Mesendoderm (in vitro differentiated cells): Measurements from ENCODE around the gene NFXL1.

ENCODE experiments used
- DNase-seq: peaks from one replicate; pipeline ENCODE4 v3.0.0; 2013
- H2AK5ac ChIP-seq: 2 replicates; pipeline ENCODE4 v1.6.1; 2013; ENCODE audit warnings: low read length, inconsistent platforms
- H2BK120ac ChIP-seq: 2 replicates; pipeline ENCODE4 v1.6.1; 2013; ENCODE audit warnings: low read depth, mild to moderate bottlenecking, low read length, moderate library complexity, mixed read lengths
- H2BK15ac ChIP-seq: replicated peaks from 2 replicates; pipeline ENCODE4 v1.6.1; 2013; ENCODE audit warnings: low read depth, mild to moderate bottlenecking, moderate library complexity
- H2BK5ac ChIP-seq: 2 replicates; pipeline ENCODE4 v1.6.1; 2013; ENCODE audit warnings: low read length, inconsistent platforms
- H3K18ac ChIP-seq: 2 replicates; pipeline ENCODE4 v1.6.1; 2013; ENCODE audit warnings: mild to moderate bottlenecking, low read length, mixed read lengths
- H3K23ac ChIP-seq: one replicate; pipeline ENCODE4 v1.6.1; 2013; ENCODE audit warnings: low read length
- H3K27ac ChIP-seq: 2 replicates; pipeline ENCODE4 v1.5.1; 2013; ENCODE audit warnings: low read depth, mild to moderate bottlenecking, inconsistent platforms, low read length, moderate library complexity
- H3K27me3 ChIP-seq: 2 replicates; pipeline ENCODE4 v1.6.1; 2013; ENCODE audit warnings: low read length, control low read depth, mild to moderate bottlenecking, inconsistent platforms; ENCODE audit not compliant: insufficient read depth, poor library complexity
- H3K36me3 ChIP-seq: 2 replicates; pipeline ENCODE4 v1.6.1; 2013; ENCODE audit warnings: low read length, inconsistent platforms; ENCODE audit not compliant: control insufficient read depth, insufficient read depth
- H3K4ac ChIP-seq: one replicate; pipeline ENCODE4 v1.6.1; 2013; ENCODE audit warnings: low read depth, mild to moderate bottlenecking, low read length, moderate library complexity
- H3K4me1 ChIP-seq: 2 replicates; pipeline ENCODE4 v1.6.1; 2013; ENCODE audit warnings: low read depth, low read length, inconsistent platforms; ENCODE audit not compliant: control insufficient read depth
- H3K4me2 ChIP-seq: 2 replicates; pipeline ENCODE4 v1.6.1; 2013; ENCODE audit warnings: low read length
- H3K4me3 ChIP-seq: 2 replicates; pipeline ENCODE4 v1.5.1; 2013; ENCODE audit warnings: mild to moderate bottlenecking, low read length
- H3K56ac ChIP-seq: one replicate; pipeline ENCODE4 v1.6.1; 2013; ENCODE audit warnings: low read length
- H3K79me1 ChIP-seq: 2 replicates; pipeline ENCODE4 v1.6.1; 2013; ENCODE audit warnings: low read length, inconsistent platforms
- H3K79me2 ChIP-seq: 2 replicates; pipeline ENCODE4 v1.6.1; 2013; ENCODE audit warnings: mild to moderate bottlenecking, low read length; ENCODE audit not compliant: control insufficient read depth, insufficient read depth
- H3K9ac ChIP-seq: 2 replicates; pipeline ENCODE4 v1.6.1; 2013; ENCODE audit warnings: low read length, inconsistent platforms
- H4K5ac ChIP-seq: one replicate; pipeline ENCODE4 v1.6.1; 2013; ENCODE audit warnings: low read length
- H4K8ac ChIP-seq: one replicate; pipeline ENCODE4 v1.6.1; 2013; ENCODE audit warnings: low read depth, mild to moderate bottlenecking, control low read depth, low read length, moderate library complexity
- WGBS: extraction: QIAGEN DNeasy Blood & Tissue Kit; methylation state at CpG from one replicate; pipeline ENCODE4 v1.1.7; 2013; ENCODE audit warnings: low lambda C conversion rate, missing lambda C conversion rate; ENCODE audit not compliant: insufficient coverage; ENCODE audit errors: extremely low coverage; 5-methylcytosine and 5-hydroxymethylcytosine counted together

The NFXL1 gene

DNA sequence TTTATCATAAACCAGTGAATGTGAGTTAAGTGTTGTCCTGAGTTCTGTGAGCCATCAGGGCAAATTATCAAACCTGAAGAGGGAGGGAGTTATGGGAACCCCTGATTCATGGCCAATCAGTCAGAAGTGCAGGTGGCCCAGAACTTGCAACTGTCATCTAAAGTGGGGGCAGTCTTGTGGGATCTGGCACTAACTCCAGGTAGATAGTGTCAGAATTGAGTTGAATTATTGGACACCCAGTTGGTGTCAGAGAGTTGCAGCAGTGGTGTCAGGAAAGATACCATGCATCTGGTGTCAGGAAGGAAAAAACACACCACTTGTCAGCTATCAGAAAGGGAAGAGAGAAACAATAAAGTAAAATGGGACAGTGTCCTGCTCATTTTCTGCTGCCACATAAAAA is 84.9 kb downstream of the NFXL1 start:
- no peaks in the 10 kb centered on the region for H3K79me1 ChIP-seq
- no peak overlapping the region for H3K18ac ChIP-seq
- no peak overlapping the region for H2BK15ac ChIP-seq
- no peak overlapping the region for H4K8ac ChIP-seq
- H3K56ac ChIP-seq = no peak overlapping the region
- no peak overlapping the region for H3K4me3 ChIP-seq
- no peaks in the 10 kb centered on the region for H3K27me3 ChIP-seq
- H3K23ac ChIP-seq = no peak overlapping the region
- H2AK5ac ChIP-seq = no peak overlapping the region
- no peaks in the 10 kb centered on the region for H3K79me2 ChIP-seq
- H2BK5ac ChIP-seq = no peak overlapping the region
- peaks cover 3% of the 10 kb centered on the region for H3K4me1 ChIP-seq
- H3K36me3 ChIP-seq = no peaks in the 10 kb centered on the region
- no peak overlapping the region for H4K5ac ChIP-seq
- no peak overlapping the region for H3K4ac ChIP-seq
- no peak overlapping the region for H3K9ac ChIP-seq
- no peak overlapping the region for H2BK120ac ChIP-seq
- no peak for DNase-seq
- no peak overlapping the region for H3K4me2 ChIP-seq
- no peak overlapping the region for H3K27ac ChIP-seq

DNA sequence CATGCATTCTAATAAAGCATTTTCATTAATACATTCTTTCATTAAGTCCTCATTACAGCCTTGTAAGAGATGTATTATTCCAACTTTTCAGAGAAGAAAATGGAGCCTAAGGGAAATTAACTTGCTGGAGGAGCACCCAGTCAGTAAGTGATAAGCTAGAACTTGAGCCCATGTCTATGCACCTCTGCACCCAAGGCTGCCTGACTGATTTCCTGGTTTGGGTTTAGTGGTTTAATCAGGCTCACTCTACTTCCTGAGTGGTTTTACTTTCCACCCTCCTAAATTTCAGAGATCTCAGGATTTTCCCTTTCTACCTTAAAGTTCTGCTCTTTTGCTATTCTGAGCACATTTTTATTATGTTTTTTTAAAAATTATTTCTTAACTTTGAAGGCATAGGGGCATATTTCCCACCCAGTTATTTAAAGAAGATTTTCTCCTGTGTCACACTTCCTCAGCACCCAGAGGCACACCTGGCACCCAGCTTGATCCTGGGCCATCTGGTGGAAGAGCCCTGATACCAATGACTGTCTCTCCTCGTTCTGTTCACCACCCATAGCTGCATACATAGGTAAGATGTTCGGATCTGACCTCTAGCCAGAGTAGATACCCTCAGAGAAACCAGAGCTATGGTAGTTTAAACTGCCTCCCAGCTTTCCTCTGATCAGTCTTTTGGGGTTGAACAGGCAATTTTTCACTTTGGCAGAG is 86.9 kb downstream of the NFXL1 start:
- WGBS = no CpG with 5 or more reads among the region's 2 CpGs

DNA sequence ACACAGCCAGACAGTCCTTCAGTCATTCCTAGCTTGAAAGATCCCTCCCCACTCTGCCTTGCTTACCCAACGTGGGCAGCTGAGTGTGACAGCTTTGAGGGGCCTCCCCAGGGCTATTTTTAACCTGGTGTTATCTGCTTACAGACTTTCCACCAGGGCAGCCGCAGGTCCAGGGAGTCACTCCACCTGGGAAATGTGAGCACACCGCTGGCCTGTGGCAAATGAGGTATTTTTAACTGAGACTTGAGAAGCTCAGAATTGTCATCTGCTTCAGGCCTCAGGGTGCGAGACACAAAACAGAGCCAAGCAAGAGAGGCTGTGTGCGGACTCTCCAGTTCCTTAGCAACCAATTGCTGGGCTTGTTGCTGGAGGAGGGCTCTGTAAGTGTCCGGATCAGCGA is 89.5 kb downstream of the NFXL1 start:
- Histone ChIP-seq H3K79me2 (no peaks in the 10 kb centered on the region), H3K4me1 (peaks cover 3% of the 10 kb centered on the region), H2BK15ac (no peak overlapping the region), H3K36me3 (no peaks in the 10 kb centered on the region), H3K4ac (no peak overlapping the region), H3K56ac (no peak overlapping the region), H2AK5ac (no peak overlapping the region), H3K18ac (peak overlapping the region; percentile 34), H4K8ac (peak overlapping the region; percentile 86), H4K5ac (no peak overlapping the region), H3K4me2 (no peak overlapping the region), H3K9ac (no peak overlapping the region), H3K23ac (no peak overlapping the region), H2BK120ac (no peak overlapping the region), H3K79me1 (no peaks in the 10 kb centered on the region), H3K27ac (no peak overlapping the region), H2BK5ac (no peak overlapping the region), H3K27me3 (no peaks in the 10 kb centered on the region), H3K4me3 (no peak overlapping the region)
- no CpG with 5 or more reads among the region's 7 CpGs for WGBS
- peak; percentile 63 for DNase-seq

More for the DNA sequence above, 86.9 kb downstream of the NFXL1 start:
- no peak overlapping the region for H3K27ac ChIP-seq
- H2BK5ac ChIP-seq = no peak overlapping the region
- no peak overlapping the region for H3K23ac ChIP-seq
- no peak overlapping the region for H2BK15ac ChIP-seq
- H3K4me2 ChIP-seq = no peak overlapping the region
- no peak overlapping the region for H4K8ac ChIP-seq
- H2BK120ac ChIP-seq = no peak overlapping the region
- H2AK5ac ChIP-seq = no peak overlapping the region
- DNase-seq = no peak
- no peaks in the 10 kb centered on the region for H3K79me2 ChIP-seq
- no peaks in the 10 kb centered on the region for H3K27me3 ChIP-seq
- H3K4ac ChIP-seq = no peak overlapping the region
- H3K9ac ChIP-seq = no peak overlapping the region
- H3K79me1 ChIP-seq = no peaks in the 10 kb centered on the region
- H3K36me3 ChIP-seq = no peaks in the 10 kb centered on the region
- H3K18ac ChIP-seq = peak overlapping the region; percentile 51
- H3K56ac ChIP-seq = no peak overlapping the region
- H3K4me1 ChIP-seq = peaks cover 3% of the 10 kb centered on the region
- H3K4me3 ChIP-seq = no peak overlapping the region
- no peak overlapping the region for H4K5ac ChIP-seq

DNA sequence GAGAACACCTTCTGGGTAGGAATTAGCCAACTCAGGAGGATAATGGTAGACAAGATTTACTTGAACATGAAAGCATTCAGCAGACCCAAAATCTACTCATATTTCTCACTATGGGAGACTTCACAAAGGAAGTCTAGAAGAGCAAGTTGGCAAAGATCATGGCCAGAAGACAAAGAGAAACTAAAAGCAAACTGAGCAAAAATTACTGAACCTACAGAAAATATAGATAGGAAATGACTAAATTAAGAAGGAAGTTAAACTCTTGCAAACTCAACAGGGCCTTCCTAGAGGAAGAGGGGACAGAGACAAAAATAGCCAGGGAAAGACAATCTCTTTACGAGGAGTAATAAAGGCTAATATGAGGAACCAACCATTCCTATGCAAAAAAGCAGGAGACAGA is 95.2 kb downstream of the NFXL1 start:
- WGBS = no CpG with 5 or more reads among the region's 1 CpG

DNA sequence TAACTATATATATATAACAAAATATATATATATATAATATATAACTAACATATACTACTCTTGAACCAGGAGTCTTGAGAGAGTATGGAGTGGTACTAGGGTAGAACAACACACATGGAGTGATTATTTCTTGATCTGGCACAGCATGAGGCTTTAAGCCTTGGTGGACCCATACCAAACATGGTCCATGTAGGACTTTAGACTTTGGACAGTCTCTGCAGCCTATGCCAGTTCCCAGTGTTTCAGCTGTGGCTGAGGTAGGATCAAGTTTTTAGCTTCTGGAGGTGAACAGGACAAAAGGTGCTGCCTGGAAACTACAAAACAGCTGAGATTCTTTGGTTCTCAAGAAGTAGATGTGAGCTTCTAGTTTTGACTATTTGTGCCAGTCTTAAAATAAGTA is 97.1 kb downstream of the NFXL1 start:
- Histone ChIP-seq H3K4me1 (no peaks in the 10 kb centered on the region), H2AK5ac (no peak overlapping the region), H3K4me3 (no peak overlapping the region), H3K18ac (no peak overlapping the region), H3K9ac (no peak overlapping the region), H3K79me1 (no peaks in the 10 kb centered on the region), H2BK5ac (no peak overlapping the region), H3K36me3 (no peaks in the 10 kb centered on the region), H3K27ac (no peak overlapping the region), H3K4ac (no peak overlapping the region), H3K23ac (no peak overlapping the region), H4K5ac (no peak overlapping the region), H4K8ac (no peak overlapping the region), H3K56ac (no peak overlapping the region), H2BK120ac (no peak overlapping the region), H3K4me2 (no peak overlapping the region), H3K27me3 (no peaks in the 10 kb centered on the region), H2BK15ac (no peak overlapping the region), H3K79me2 (no peaks in the 10 kb centered on the region)
- DNase-seq = no peak

More for the DNA sequence above, 95.2 kb downstream of the NFXL1 start:
- no peak overlapping the region for H3K4me3 ChIP-seq
- DNase-seq = no peak
- H2BK15ac ChIP-seq = no peak overlapping the region
- no peak overlapping the region for H3K18ac ChIP-seq
- H4K5ac ChIP-seq = no peak overlapping the region
- no peak overlapping the region for H3K23ac ChIP-seq
- H4K8ac ChIP-seq = no peak overlapping the region
- H3K36me3 ChIP-seq = no peaks in the 10 kb centered on the region
- H3K4me2 ChIP-seq = no peak overlapping the region
- H3K9ac ChIP-seq = no peak overlapping the region
- H3K4me1 ChIP-seq = no peaks in the 10 kb centered on the region
- no peak overlapping the region for H2BK120ac ChIP-seq
- no peaks in the 10 kb centered on the region for H3K79me1 ChIP-seq
- H2BK5ac ChIP-seq = no peak overlapping the region
- H3K79me2 ChIP-seq = no peaks in the 10 kb centered on the region
- no peak overlapping the region for H3K27ac ChIP-seq
- H3K56ac ChIP-seq = no peak overlapping the region
- no peak overlapping the region for H3K4ac ChIP-seq
- H2AK5ac ChIP-seq = no peak overlapping the region
- no peaks in the 10 kb centered on the region for H3K27me3 ChIP-seq

DNA sequence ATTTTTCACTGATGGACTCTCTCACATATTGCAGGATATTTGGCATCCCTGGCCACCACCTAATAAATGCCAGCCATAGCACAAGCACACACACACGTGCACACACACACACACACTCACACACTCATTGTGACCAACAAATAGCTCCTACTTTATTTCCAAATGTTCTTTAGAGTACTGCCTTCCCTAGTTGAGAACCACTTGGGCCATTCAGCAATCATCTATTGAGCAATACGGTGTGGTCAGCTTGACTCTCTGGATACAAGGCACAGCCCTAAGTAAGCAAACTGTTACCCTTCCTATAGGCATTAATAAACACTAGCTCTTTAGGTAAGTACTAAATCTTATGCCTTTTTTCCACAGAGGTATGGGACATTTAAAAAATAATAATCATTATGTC is 97.6 kb downstream of the NFXL1 start:
- H3K4me3 ChIP-seq = no peak overlapping the region
- DNase-seq = no peak
- H3K27ac ChIP-seq = no peak overlapping the region
- no peak overlapping the region for H3K23ac ChIP-seq
- H3K4me1 ChIP-seq = no peaks in the 10 kb centered on the region
- H3K56ac ChIP-seq = no peak overlapping the region
- no peaks in the 10 kb centered on the region for H3K79me1 ChIP-seq
- no peaks in the 10 kb centered on the region for H3K79me2 ChIP-seq
- no peaks in the 10 kb centered on the region for H3K27me3 ChIP-seq
- no peak overlapping the region for H4K8ac ChIP-seq
- H3K4ac ChIP-seq = no peak overlapping the region
- WGBS = no CpG with 5 or more reads among the region's 2 CpGs
- no peak overlapping the region for H3K4me2 ChIP-seq
- H2AK5ac ChIP-seq = no peak overlapping the region
- H3K36me3 ChIP-seq = no peaks in the 10 kb centered on the region
- H4K5ac ChIP-seq = no peak overlapping the region
- H2BK120ac ChIP-seq = no peak overlapping the region
- no peak overlapping the region for H2BK5ac ChIP-seq
- H3K9ac ChIP-seq = no peak overlapping the region
- H3K18ac ChIP-seq = no peak overlapping the region
- H2BK15ac ChIP-seq = no peak overlapping the region
